PC-9 (cell line): ENCODE data around the gene MON1A. TPM values are rescaled to one million over a fixed set of nuclear protein-coding genes. Genes with fewer than 3 reads are reported as not detected.

Source experiments
- BruUV-seq: library from RNA; stranded (reverse); fragments of 400-500 nt; replicated peaks from 2 replicates; lab custom pipeline; 2021; lab: Mats Ljungman, UMichigan
- CTCF ChIA-PET: fragments of 300-600 bp; sonication (Branson Sonifier 250); formaldehyde crosslinking; loops from one replicate; lab custom pipeline; 2022; ENCODE audit warnings: antibody characterized with exemption; lab: Charles Lee
- POLR2A ChIA-PET: fragments of 300-600 bp; sonication (Branson Sonifier 250); formaldehyde crosslinking; loops from one replicate; lab custom pipeline; 2022; ENCODE audit warnings: antibody characterized with exemption; ENCODE audit not compliant: unreplicated experiment; lab: Charles Lee
- DNase-seq, 2 experiments: peaks; one replicate each; pipeline versions ENCODE4 v3.0.0 to v3.0.0-alpha.2; 2015 to 2022; ENCODE audit warnings: mixed read lengths in 1 of 2
- H2AFZ ChIP-seq: fragments of 200-600 bp; sonication (generic); 2 replicates; pipeline ENCODE4 v1.8.1; 2017; ENCODE audit warnings: antibody characterized with exemption
- H3F3A ChIP-seq: fragments of 200-600 bp; sonication (generic); 2 replicates; pipeline ENCODE4 v1.8.1; 2017; ENCODE audit warnings: antibody characterized with exemption, mild to moderate bottlenecking, low read depth; ENCODE audit not compliant: insufficient read depth
- H3K27ac ChIP-seq: fragments of 200-600 bp; sonication (generic); 2 replicates; pipeline ENCODE4 v1.6.1; 2016; ENCODE audit warnings: mixed run types
- H3K27me3 ChIP-seq: fragments of 200-600 bp; sonication (generic); 2 replicates; pipeline ENCODE4 v1.6.1; 2016; ENCODE audit warnings: low read depth, mixed run types; ENCODE audit not compliant: insufficient read depth
- H3K36me3 ChIP-seq: fragments of 200-600 bp; sonication (generic); 2 replicates; pipeline ENCODE4 v1.6.1; 2016; ENCODE audit warnings: low read depth, mixed run types
- H3K4me1 ChIP-seq: fragments of 200-600 bp; sonication (generic); replicated peaks from 2 replicates; pipeline ENCODE4 v1.6.1; 2016; ENCODE audit warnings: mixed run types; ENCODE audit not compliant: insufficient read depth
- H3K4me2 ChIP-seq: fragments of 200-600 bp; sonication (generic); 2 replicates; pipeline ENCODE4 v1.6.1; 2017; ENCODE audit warnings: mixed run types
- H3K4me3 ChIP-seq: fragments of 200-600 bp; sonication (generic); 2 replicates; pipeline ENCODE4 v1.6.1; 2016; ENCODE audit warnings: mixed run types
- H3K79me2 ChIP-seq: fragments of 200-600 bp; sonication (generic); 2 replicates; pipeline ENCODE4 v1.6.1; 2017; ENCODE audit warnings: low read depth, mixed run types
- H3K9me2 ChIP-seq: fragments of 200-600 bp; sonication (generic); 2 replicates; pipeline ENCODE4 v1.8.1; 2017; ENCODE audit warnings: mild to moderate bottlenecking; ENCODE audit not compliant: insufficient read depth
- H3K9me3 ChIP-seq: fragments of 200-600 bp; sonication (generic); 2 replicates; pipeline ENCODE4 v1.8.1; 2016; ENCODE audit warnings: low read depth; ENCODE audit not compliant: insufficient read depth
- H4K20me1 ChIP-seq: fragments of 200-600 bp; sonication (generic); 2 replicates; pipeline ENCODE4 v1.8.1; 2017; ENCODE audit not compliant: insufficient read depth
- EZH2 ChIP-seq: fragments of 200-600 bp; sonication (generic); IDR thresholded peaks from 2 replicates; pipeline ENCODE4 v1.8.0; 2017; ENCODE audit warnings: antibody characterized with exemption, low read depth
- intact Hi-C: fragments of 100-400 bp; cut with micrococcal nuclease; formaldehyde crosslinking; loops from one replicate; pipeline ENCODE4 v1.10.0; 2022; ENCODE audit not compliant: unreplicated experiment
- total RNA-seq: library from RNA; stranded (reverse); gene quantifications from 2 replicates; pipeline ENCODE4 v1.2.3, GENCODE V29; 2021
- TF ChIP-seq, protein P1 (sequence below): fragments of 200-600 bp; sonication (generic); conservative IDR thresholded peaks from 2 replicates; pipeline ENCODE4 v1.6.1; 2017; ENCODE audit warnings: mixed run types, antibody characterized with exemption, mild to moderate bottlenecking, moderate library complexity

Gene MON1A
- total RNA-seq, 1 experiment from 2014 or later, result 4.8 TPM

DNA sequence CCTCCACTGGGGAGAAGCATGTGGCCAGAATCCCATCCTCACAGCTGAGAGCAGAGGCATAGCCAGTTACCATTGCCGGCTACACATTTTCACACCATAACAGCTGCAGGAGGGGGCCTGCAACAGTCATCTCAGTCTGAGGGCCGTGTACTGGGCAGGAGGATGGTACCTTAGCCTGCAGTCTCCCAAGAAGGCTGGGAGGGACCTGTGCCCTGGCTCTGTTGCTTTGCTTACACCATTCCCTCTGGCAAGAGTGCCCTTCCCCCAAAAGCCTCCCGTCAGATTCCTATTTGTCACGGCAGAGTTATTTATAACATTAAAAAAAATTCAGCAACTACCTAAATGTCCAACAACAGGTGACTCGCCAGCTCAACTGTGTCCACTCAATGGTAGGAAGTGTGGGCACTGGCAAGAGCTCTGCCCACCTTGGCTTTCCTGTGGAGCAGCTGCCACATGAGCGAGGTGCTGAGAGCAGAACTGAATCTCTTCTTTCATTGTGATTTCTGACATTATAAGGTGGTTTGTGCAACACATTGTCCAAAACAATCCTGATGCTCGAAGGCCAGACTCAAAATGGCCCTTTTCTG is 64.3 kb downstream of the MON1A start:
- ChIA-PET CTCF (no interaction called here), POLR2A (no interaction called here)
- Histone ChIP-seq H4K20me1 (no peaks in the 10 kb centered on the region), H3K4me3 (no peak overlapping the region), H3K36me3 (no peaks in the 10 kb centered on the region), H3K4me2 (no peak overlapping the region), H3K27ac (no peak overlapping the region), H3K4me1 (no peaks in the 10 kb centered on the region), H3K79me2 (no peaks in the 10 kb centered on the region), H3F3A (no peaks in the 10 kb centered on the region), H2AFZ (no peak overlapping the region), H3K27me3 (peaks cover 52% of the 10 kb centered on the region), H3K9me3 (no peaks in the 10 kb centered on the region), H3K9me2 (no peaks in the 10 kb centered on the region)
- intact Hi-C loops, result no loop called here
- no TSS peak for BruUV-seq
- DNase-seq, result no peak
- TF ChIP-seq, protein P1, sequence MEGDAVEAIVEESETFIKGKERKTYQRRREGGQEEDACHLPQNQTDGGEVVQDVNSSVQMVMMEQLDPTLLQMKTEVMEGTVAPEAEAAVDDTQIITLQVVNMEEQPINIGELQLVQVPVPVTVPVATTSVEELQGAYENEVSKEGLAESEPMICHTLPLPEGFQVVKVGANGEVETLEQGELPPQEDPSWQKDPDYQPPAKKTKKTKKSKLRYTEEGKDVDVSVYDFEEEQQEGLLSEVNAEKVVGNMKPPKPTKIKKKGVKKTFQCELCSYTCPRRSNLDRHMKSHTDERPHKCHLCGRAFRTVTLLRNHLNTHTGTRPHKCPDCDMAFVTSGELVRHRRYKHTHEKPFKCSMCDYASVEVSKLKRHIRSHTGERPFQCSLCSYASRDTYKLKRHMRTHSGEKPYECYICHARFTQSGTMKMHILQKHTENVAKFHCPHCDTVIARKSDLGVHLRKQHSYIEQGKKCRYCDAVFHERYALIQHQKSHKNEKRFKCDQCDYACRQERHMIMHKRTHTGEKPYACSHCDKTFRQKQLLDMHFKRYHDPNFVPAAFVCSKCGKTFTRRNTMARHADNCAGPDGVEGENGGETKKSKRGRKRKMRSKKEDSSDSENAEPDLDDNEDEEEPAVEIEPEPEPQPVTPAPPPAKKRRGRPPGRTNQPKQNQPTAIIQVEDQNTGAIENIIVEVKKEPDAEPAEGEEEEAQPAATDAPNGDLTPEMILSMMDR, result no peak
- TF ChIP-seq EZH2, result no peak

DNA sequence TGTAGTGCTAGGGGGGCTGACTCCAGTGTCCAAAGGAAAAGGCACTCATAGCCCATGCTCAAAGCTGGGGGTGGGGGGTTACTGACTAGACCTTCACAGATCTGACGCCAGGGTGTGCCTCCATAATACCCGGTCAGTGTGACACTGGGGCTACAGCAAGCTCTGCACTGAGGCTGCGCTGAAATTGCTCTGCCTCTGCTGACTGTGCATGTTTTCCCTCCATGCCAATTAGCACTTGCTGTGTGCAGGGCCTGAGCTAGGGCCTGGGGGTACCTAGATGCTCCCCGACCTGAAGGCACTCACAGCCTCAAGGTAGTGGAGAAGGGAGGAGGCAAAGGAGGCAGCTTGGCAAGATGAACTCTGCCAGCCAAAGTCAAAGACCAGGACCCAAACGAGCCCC is 65.1 kb downstream of the MON1A start:
- POLR2A ChIA-PET, result interaction anchor here (0.6 kb wide), 1 partner anchor 300 kb away, joined by 3 read pairs; no protein-coding TSS in a partner anchor
- DNase-seq, result no peak
- BruUV-seq, result no TSS peak
- Histone ChIP-seq H3F3A (no peaks in the 10 kb centered on the region), H3K27me3 (peaks cover 52% of the 10 kb centered on the region), H3K79me2 (no peaks in the 10 kb centered on the region), H3K9me2 (no peaks in the 10 kb centered on the region), H4K20me1 (no peaks in the 10 kb centered on the region), H3K27ac (no peak overlapping the region), H3K9me3 (no peaks in the 10 kb centered on the region), H3K4me3 (no peak overlapping the region), H3K4me1 (no peaks in the 10 kb centered on the region), H3K4me2 (no peak overlapping the region), H3K36me3 (no peaks in the 10 kb centered on the region), H2AFZ (no peak overlapping the region)
- CTCF ChIA-PET, result no interaction called here
- intact Hi-C loops, result no loop called here
- TF ChIP-seq EZH2, result no peak
- TF ChIP-seq, protein P1, result no peak

DNA sequence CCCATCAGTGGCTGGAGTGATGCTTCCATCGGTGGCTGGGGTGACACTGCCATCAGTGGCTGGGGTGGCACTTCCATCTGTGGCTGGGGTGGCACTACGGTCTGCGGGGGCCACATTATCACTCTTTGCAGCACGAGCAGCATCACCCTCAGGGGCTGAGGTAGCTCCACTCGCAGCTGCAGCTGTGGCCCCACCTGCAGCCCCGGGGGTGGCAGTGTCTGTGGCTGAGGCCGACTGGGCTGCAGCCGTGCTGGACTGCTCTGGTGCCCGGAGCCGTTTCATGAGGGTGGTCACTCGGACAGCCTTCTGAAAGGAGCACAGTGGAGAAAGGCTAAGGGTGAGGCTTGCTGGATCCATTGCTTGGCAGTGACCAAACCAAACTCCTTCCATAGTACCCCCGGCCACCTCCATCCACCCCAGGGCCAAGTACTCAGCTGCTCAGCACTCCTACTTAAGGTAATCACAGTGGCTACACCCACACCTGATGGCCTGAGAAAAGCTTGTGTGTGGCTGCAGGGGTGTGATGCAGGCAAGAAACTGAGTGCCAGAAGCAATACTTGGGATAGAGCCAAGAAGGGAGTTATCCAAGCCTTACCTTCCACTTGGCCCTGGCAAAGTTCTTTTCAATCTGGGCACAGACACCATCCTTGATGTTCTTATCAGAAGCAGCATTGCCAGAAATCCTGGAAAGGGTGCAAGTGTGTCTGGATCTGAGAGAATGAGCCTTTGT is 69.9 kb downstream of the MON1A start:
- H3K9me2 ChIP-seq, result no peaks in the 10 kb centered on the region
- no TSS peak for BruUV-seq
- H3K36me3 ChIP-seq, result no peaks in the 10 kb centered on the region
- no peak overlapping the region for H3K27ac ChIP-seq
- no peak overlapping the region for H2AFZ ChIP-seq
- no peaks in the 10 kb centered on the region for H4K20me1 ChIP-seq
- H3K9me3 ChIP-seq, result no peaks in the 10 kb centered on the region
- peaks cover 15% of the 10 kb centered on the region for H3K79me2 ChIP-seq
- no peak for DNase-seq
- intact Hi-C loops, result no loop called here
- peaks cover 35% of the 10 kb centered on the region for H3K27me3 ChIP-seq
- no peak overlapping the region for H3K4me3 ChIP-seq
- H3K4me1 ChIP-seq, result 0 out of 2 replicates have a peak, but pooled peaks cover 3% of the 10 kb centered on the region
- ChIA-PET CTCF (no interaction called here), POLR2A (no interaction called here)
- H3F3A ChIP-seq, result no peaks in the 10 kb centered on the region
- H3K4me2 ChIP-seq, result no peak overlapping the region
- TF ChIP-seq EZH2, result no peak
- TF ChIP-seq, protein P1, result no peak

Other genes with a start within 250 kb of the MON1A start
- gene MST1, start 240.3 kb downstream of the MON1A start, total RNA-seq, result 10.4 and 16.8 TPM in 2 replicates
- 46.7 and 48.6 TPM in 2 replicates for gene RNF123, start 240.3 kb downstream of the MON1A start, total RNA-seq
- gene AMIGO3, start 210.1 kb downstream of the MON1A start, total RNA-seq, result 1.0 TPM in 1 of 2 replicates, not detected in the other
- 20.4 and 24.2 TPM in 2 replicates for gene GMPPB, start 205.9 kb downstream of the MON1A start, total RNA-seq
- 32.9 and 37.0 TPM in 2 replicates for gene IP6K1, start 143.3 kb downstream of the MON1A start, total RNA-seq
- gene CDHR4, start 129.9 kb downstream of the MON1A start, total RNA-seq, result 2.0 and 3.5 TPM in 2 replicates
- 0.40 TPM in 1 of 2 replicates, not detected in the other for gene INKA1, start 126.5 kb downstream of the MON1A start, total RNA-seq
- 48.6 and 56.5 TPM in 2 replicates for gene UBA7, start 115.9 kb downstream of the MON1A start, total RNA-seq
- 18.1 and 20.6 TPM in 2 replicates for gene TRAIP, start 73.2 kb downstream of the MON1A start, total RNA-seq
- gene CAMKV, start 59.9 kb downstream of the MON1A start, total RNA-seq, result not detected in 2 replicates
- 84.3 and 98.3 TPM in 2 replicates for gene MST1R, start 25.9 kb downstream of the MON1A start, total RNA-seq
- 70.2 and 72.0 TPM in 2 replicates for gene RBM6, start 10.3 kb upstream of the MON1A start, total RNA-seq
- gene RBM5, start 159.1 kb upstream of the MON1A start, total RNA-seq, result 87.7 and 90.2 TPM in 2 replicates
- gene SEMA3F, start 225.5 kb upstream of the MON1A start, total RNA-seq, result 34.0 and 49.1 TPM in 2 replicates